ENCODE data around the gene MUCL3. TPM values are rescaled to one million over a fixed set of nuclear protein-coding genes. Genes with fewer than 3 reads are reported as not detected.

MUCL3 gene
- total RNA-seq, 4 donors from 2014 or later, result not detected

GRCh38 chr6:30981942-30982772 is 41.4 kb downstream of the MUCL3 start:
- DNase-seq (ENCODE audit: low spot score in 2 of 2), result peak in 1 of 2 donors; percentile 34
- intact Hi-C loops (cut with DNase I; ENCODE audit: low total_unique reads), result no loop called here
- TF ChIP-seq POLR2A (IDR thresholded peaks at IDR 0.05), result no peak
- TF ChIP-seq, protein P1, sequence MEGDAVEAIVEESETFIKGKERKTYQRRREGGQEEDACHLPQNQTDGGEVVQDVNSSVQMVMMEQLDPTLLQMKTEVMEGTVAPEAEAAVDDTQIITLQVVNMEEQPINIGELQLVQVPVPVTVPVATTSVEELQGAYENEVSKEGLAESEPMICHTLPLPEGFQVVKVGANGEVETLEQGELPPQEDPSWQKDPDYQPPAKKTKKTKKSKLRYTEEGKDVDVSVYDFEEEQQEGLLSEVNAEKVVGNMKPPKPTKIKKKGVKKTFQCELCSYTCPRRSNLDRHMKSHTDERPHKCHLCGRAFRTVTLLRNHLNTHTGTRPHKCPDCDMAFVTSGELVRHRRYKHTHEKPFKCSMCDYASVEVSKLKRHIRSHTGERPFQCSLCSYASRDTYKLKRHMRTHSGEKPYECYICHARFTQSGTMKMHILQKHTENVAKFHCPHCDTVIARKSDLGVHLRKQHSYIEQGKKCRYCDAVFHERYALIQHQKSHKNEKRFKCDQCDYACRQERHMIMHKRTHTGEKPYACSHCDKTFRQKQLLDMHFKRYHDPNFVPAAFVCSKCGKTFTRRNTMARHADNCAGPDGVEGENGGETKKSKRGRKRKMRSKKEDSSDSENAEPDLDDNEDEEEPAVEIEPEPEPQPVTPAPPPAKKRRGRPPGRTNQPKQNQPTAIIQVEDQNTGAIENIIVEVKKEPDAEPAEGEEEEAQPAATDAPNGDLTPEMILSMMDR (IDR thresholded peaks at IDR 0.05), result no peak
- WGBS, 2 donors, result 10 to 13% methylated on average over 13 of the region's 13 CpGs
- no peak overlapping the region for H3K4me3 ChIP-seq (ENCODE audit: low read depth, poor library complexity, severe bottlenecking)

GRCh38 chr6:30983439-30983838 is 42.7 kb downstream of the MUCL3 start, which contains the start of gene MUC21:
TSS of gene MUC21 (plus strand) at chr6:30983718. CDS start at chr6:30983959, 241 bp downstream.
- no peak for DNase-seq (ENCODE audit: low spot score in 2 of 2)
- TF ChIP-seq POLR2A (IDR thresholded peaks at IDR 0.05), result no peak
- TF ChIP-seq, protein P1 (IDR thresholded peaks at IDR 0.05), result no peak
- intact Hi-C loops (cut with DNase I; ENCODE audit: low total_unique reads), result no loop called here
- no peak within 1 kb of the TSS for H3K4me3 ChIP-seq (ENCODE audit: low read depth, poor library complexity, severe bottlenecking)
- WGBS, 2 donors, result 88 to 90% methylated on average over 6 of the region's 6 CpGs

DNA sequence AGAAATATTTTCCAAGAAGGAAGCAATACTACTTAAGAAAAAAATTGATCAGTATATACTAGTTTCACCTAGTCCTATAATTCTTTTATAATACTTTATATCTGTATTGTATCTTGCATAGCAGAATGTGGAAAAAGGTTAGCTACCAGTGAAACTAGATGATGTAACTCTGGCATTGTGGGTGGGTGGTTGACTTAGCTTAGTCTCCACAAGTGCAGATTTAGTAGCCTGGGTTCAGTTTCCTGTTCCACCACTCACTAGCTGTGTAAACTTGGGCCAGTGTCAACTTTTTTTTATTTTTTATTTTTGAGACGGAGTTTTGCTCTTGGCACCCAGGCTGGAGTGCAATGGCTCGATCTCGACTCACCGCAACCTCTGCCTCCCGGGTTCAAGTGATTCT is 44.7 kb downstream of the MUCL3 start:
- DNase-seq (ENCODE audit: low spot score in 2 of 2), result no peak
- TF ChIP-seq POLR2A (IDR thresholded peaks at IDR 0.05), result no peak
- TF ChIP-seq, protein P1 (IDR thresholded peaks at IDR 0.05), result no peak
- 82 to 86% methylated on average over 5 of the region's 5 CpGs for WGBS, 2 donors
- no peak overlapping the region for H3K4me3 ChIP-seq (ENCODE audit: low read depth, poor library complexity, severe bottlenecking)
- intact Hi-C loops (cut with DNase I; ENCODE audit: low total_unique reads), result no loop called here

- no peak for DNase-seq (ENCODE audit: low spot score in 2 of 2)
- H3K4me3 ChIP-seq (ENCODE audit: low read depth, poor library complexity, severe bottlenecking), result no peak overlapping the region
- TF ChIP-seq POLR2A (IDR thresholded peaks at IDR 0.05), result no peak
- TF ChIP-seq, protein P1 (IDR thresholded peaks at IDR 0.05), result no peak
- intact Hi-C loops (cut with DNase I; ENCODE audit: low total_unique reads), result no loop called here
- WGBS, 2 donors, result 71 to 88% methylated on average over 5 to 6 of the region's 6 CpGs
Observed at GRCh38 chr6:30987304-30987703, 46.5 kb downstream of the MUCL3 start.

- no peak for TF ChIP-seq POLR2A (IDR thresholded peaks at IDR 0.05)
- TF ChIP-seq, protein P1 (IDR thresholded peaks at IDR 0.05), result no peak
- no peak overlapping the region for H3K4me3 ChIP-seq (ENCODE audit: low read depth, poor library complexity, severe bottlenecking)
- intact Hi-C loops (cut with DNase I; ENCODE audit: low total_unique reads), result no loop called here
- WGBS, 2 donors, result 69 to 71% methylated on average over 9 of the region's 9 CpGs
- DNase-seq (ENCODE audit: low spot score in 2 of 2), result no peak
Observed at GRCh38 chr6:30988209-30988825, 47.5 kb downstream of the MUCL3 start.

Measured in lower leg skin (tissue), 4 donors.